Panc1 (cell line): ENCODE results near the gene GPR176.

ENCODE experiments used
- TCF7L2 ChIP-seq: IDR thresholded peaks from 2 replicates; pipeline ENCODE4 v1.6.1; 2011; ENCODE audit warnings: mild to moderate bottlenecking, low read depth, low read length, inconsistent platforms
- TF ChIP-seq, protein P1 (sequence below): fragments of 450-650 bp; IDR thresholded peaks from 2 replicates; pipeline ENCODE4 v1.5.1; 2017; ENCODE audit warnings: mild to moderate bottlenecking

- TF ChIP-seq, protein P1, sequence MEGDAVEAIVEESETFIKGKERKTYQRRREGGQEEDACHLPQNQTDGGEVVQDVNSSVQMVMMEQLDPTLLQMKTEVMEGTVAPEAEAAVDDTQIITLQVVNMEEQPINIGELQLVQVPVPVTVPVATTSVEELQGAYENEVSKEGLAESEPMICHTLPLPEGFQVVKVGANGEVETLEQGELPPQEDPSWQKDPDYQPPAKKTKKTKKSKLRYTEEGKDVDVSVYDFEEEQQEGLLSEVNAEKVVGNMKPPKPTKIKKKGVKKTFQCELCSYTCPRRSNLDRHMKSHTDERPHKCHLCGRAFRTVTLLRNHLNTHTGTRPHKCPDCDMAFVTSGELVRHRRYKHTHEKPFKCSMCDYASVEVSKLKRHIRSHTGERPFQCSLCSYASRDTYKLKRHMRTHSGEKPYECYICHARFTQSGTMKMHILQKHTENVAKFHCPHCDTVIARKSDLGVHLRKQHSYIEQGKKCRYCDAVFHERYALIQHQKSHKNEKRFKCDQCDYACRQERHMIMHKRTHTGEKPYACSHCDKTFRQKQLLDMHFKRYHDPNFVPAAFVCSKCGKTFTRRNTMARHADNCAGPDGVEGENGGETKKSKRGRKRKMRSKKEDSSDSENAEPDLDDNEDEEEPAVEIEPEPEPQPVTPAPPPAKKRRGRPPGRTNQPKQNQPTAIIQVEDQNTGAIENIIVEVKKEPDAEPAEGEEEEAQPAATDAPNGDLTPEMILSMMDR, result no peak
- no peak for TF ChIP-seq TCF7L2
These were observed 11.1 kb downstream of the GPR176 start for GRCh38 chr15:39909007-39909406.
